WTC11 (cell line): ENCODE results near the gene VAMP4. TPM values are rescaled to one million over a fixed set of nuclear protein-coding genes. Genes with fewer than 3 reads are reported as not detected.

Experiments used
- ATAC-seq: fragments of 200-7000 bp; cut with Tn5 transposase; 2 replicates; pipeline ENCODE4 v1.10.0; 2021; ENCODE audit warnings: mild to moderate bottlenecking, moderate library complexity
- CTCF ChIA-PET: fragments of 300-600 bp; sonication (Branson Sonifier 250); formaldehyde crosslinking; loops from one replicate; lab custom pipeline; 2021; ENCODE audit warnings: antibody characterized with exemption; lab: Charles Lee
- POLR2A ChIA-PET: fragments of 350-600 bp; sonication (Branson Sonifier 250); formaldehyde crosslinking; loops from one replicate; lab custom pipeline; 2021; ENCODE audit warnings: antibody characterized with exemption; lab: Charles Lee
- DNase-seq: peaks from one replicate; pipeline ENCODE4 v3.0.0; 2021; ENCODE audit warnings: low spot score
- H3K27ac Mint-ChIP-seq: 2 replicates; pipeline ENCODE4 v1.8.0; 2021; ENCODE audit warnings: mixed read lengths
- H3K27me3 Mint-ChIP-seq: 2 replicates; pipeline ENCODE4 v1.8.0; 2021; ENCODE audit warnings: low read depth, mild to moderate bottlenecking, moderate library complexity, mixed read lengths
- H3K36me3 Mint-ChIP-seq: 2 replicates; pipeline ENCODE4 v1.8.0; 2021; ENCODE audit warnings: mixed read lengths
- H3K4me1 Mint-ChIP-seq: 2 replicates; pipeline ENCODE4 v1.8.0; 2022; ENCODE audit warnings: mixed read lengths
- H3K4me3 Mint-ChIP-seq: 2 replicates; pipeline ENCODE4 v1.8.0; 2021; ENCODE audit warnings: mild to moderate bottlenecking, moderate library complexity, mixed read lengths
- H3K9me3 Mint-ChIP-seq: 2 replicates; pipeline ENCODE4 v1.8.0; 2021; ENCODE audit warnings: mixed read lengths
- ARID4B ChIP-seq: sonication (generic); formaldehyde crosslinking; IDR thresholded peaks from 2 replicates; pipeline ENCODE4 v1.8.0; 2023; ENCODE audit warnings: missing genetic modification reagents, mild to moderate bottlenecking, borderline replicate concordance
- E2F1 ChIP-seq: sonication (generic); formaldehyde crosslinking; IDR thresholded peaks from 2 replicates; pipeline ENCODE4 v1.8.0; 2022; ENCODE audit warnings: mild to moderate bottlenecking, missing genetic modification reagents
- E2F4 ChIP-seq: sonication (generic); formaldehyde crosslinking; IDR thresholded peaks from 2 replicates; pipeline ENCODE4 v1.8.1; 2022; ENCODE audit warnings: low read depth, mild to moderate bottlenecking, moderate library complexity, missing genetic modification reagents, borderline replicate concordance
- ESRRA ChIP-seq: sonication (generic); formaldehyde crosslinking; IDR thresholded peaks from 2 replicates; pipeline ENCODE4 v1.8.1; 2022; ENCODE audit warnings: mild to moderate bottlenecking, missing genetic modification reagents, borderline replicate concordance
- GABPB1 ChIP-seq: sonication (generic); formaldehyde crosslinking; IDR thresholded peaks from 2 replicates; pipeline ENCODE4 v1.8.1; 2023; ENCODE audit warnings: mild to moderate bottlenecking, missing genetic modification reagents
- NFE2L1 ChIP-seq: sonication (generic); formaldehyde crosslinking; IDR thresholded peaks from 2 replicates; pipeline ENCODE4 v1.8.1; 2023; ENCODE audit warnings: missing genetic modification reagents
- NR2C2 ChIP-seq: sonication (generic); formaldehyde crosslinking; IDR thresholded peaks from 2 replicates; pipeline ENCODE4 v1.8.0; 2022; ENCODE audit warnings: mild to moderate bottlenecking, missing genetic modification reagents
- NR3C1 ChIP-seq: sonication (generic); formaldehyde crosslinking; conservative IDR thresholded peaks from 2 replicates; pipeline ENCODE4 v1.8.1; 2023; ENCODE audit warnings: low read depth, mild to moderate bottlenecking, missing genetic modification reagents
- ZNF219 ChIP-seq: sonication (generic); formaldehyde crosslinking; IDR thresholded peaks from 2 replicates; pipeline ENCODE4 v1.8.0; 2023; ENCODE audit warnings: missing genetic modification reagents, mild to moderate bottlenecking, borderline replicate concordance
- ZNF281 ChIP-seq: sonication (generic); formaldehyde crosslinking; IDR thresholded peaks from 2 replicates; pipeline ENCODE4 v1.8.0; 2023; ENCODE audit warnings: mild to moderate bottlenecking, missing genetic modification reagents
- ZNF396 ChIP-seq: fragments of 250-450 bp; sonication (Bioruptor Pico); IDR thresholded peaks from 2 replicates; pipeline ENCODE4 v1.8.0; 2021; ENCODE audit warnings: mild to moderate bottlenecking, moderate library complexity, borderline replicate concordance
- ZNF512 ChIP-seq: sonication (generic); formaldehyde crosslinking; IDR thresholded peaks from 2 replicates; pipeline ENCODE4 v1.8.1; 2022; ENCODE audit warnings: missing genetic modification reagents, borderline replicate concordance
- total RNA-seq: library from RNA; stranded (reverse); gene quantifications from 3 replicates; pipeline ENCODE4 v1.2.3, GENCODE V29; 2021

The VAMP4 gene
- total RNA-seq, 1 experiment from 2014 or later, result 11.4 TPM

- no peak for TF ChIP-seq ESRRA
- no peak for TF ChIP-seq E2F4
- no peak for TF ChIP-seq NR3C1
These were observed 46.0 kb upstream of the VAMP4 start (continued) for GRCh38 chr1:171787686-171788480.

- TF ChIP-seq E2F1 (CRISPR knock-in tag), result no peak
- no peak for TF ChIP-seq ZNF512 (CRISPR knock-in tag)
- no peak for TF ChIP-seq NFE2L1 (CRISPR knock-in tag)
- no peak for TF ChIP-seq ZNF396 (CRISPR knock-in tag)
- no peak for TF ChIP-seq ZNF219
- TF ChIP-seq NR2C2, result no peak
- no peak for TF ChIP-seq GABPB1 (CRISPR knock-in tag)
- no peak for TF ChIP-seq ZNF281 (CRISPR knock-in tag)
- no peak for TF ChIP-seq ARID4B (CRISPR knock-in tag)
- H3K4me1 Mint-ChIP-seq, result peaks cover 12% of the 10 kb centered on the region
These were observed 44.7 kb upstream of the VAMP4 start for GRCh38 chr1:171786534-171786933.

More at GRCh38 chr1:171786534-171786933, 44.7 kb upstream of the VAMP4 start:
- no peak overlapping the region for H3K27ac Mint-ChIP-seq
- no peaks in the 10 kb centered on the region for H3K9me3 Mint-ChIP-seq
- ChIA-PET CTCF (no interaction called here), POLR2A (no interaction called here)
- DNase-seq (no peak), ATAC-seq (no peak)
- H3K4me3 Mint-ChIP-seq, result no peak overlapping the region
- peaks cover 75% of the 10 kb centered on the region for H3K36me3 Mint-ChIP-seq
- no peaks in the 10 kb centered on the region for H3K27me3 Mint-ChIP-seq
